Mesothelial cell of epicardium (in vitro differentiated cells): ENCODE measurements around the gene SETD1B. TPM values are rescaled to one million over a fixed set of nuclear protein-coding genes. Genes with fewer than 3 reads are reported as not detected.
"Not testable (repeated sequence)": the region's sequence is repeated elsewhere in the genome, so short reads cannot be mapped to it uniquely, and the experiment has no call there.

Experiments used
- DNase-seq, 2 experiments: peaks; one replicate each; pipeline ENCODE4 v3.0.0; 2021; ENCODE audit warnings: low spot score in 2 of 2; ENCODE audit not compliant: unreplicated experiment in 2 of 2
- H3K27ac Mint-ChIP-seq: 2 replicates; pipeline ENCODE4 v1.8.0; 2021; ENCODE audit warnings: mixed read lengths
- H3K27me3 Mint-ChIP-seq: 2 replicates; pipeline ENCODE4 v1.8.0; 2021; ENCODE audit warnings: low read depth, mixed read lengths
- H3K36me3 Mint-ChIP-seq: 2 replicates; pipeline ENCODE4 v1.8.0; 2021; ENCODE audit warnings: mixed read lengths
- H3K4me1 Mint-ChIP-seq: 2 replicates; pipeline ENCODE4 v1.8.0; 2021; ENCODE audit warnings: mixed read lengths
- H3K4me3 Mint-ChIP-seq: 2 replicates; pipeline ENCODE4 v1.8.0; 2021; ENCODE audit warnings: mild to moderate bottlenecking, moderate library complexity, mixed read lengths
- H3K9me3 Mint-ChIP-seq: 2 replicates; pipeline ENCODE4 v1.8.0; 2021; ENCODE audit warnings: mixed read lengths
- total RNA-seq: library from RNA; stranded (reverse); gene quantifications from 3 replicates; pipeline ENCODE4 v1.2.1, GENCODE V29; 2021
- TF ChIP-seq, protein P1 (sequence below): fragments of 200-600 bp; sonication (generic); IDR thresholded peaks from one replicate; pipeline ENCODE4 v1.5.0; 2021; ENCODE audit warnings: antibody characterized with exemption; ENCODE audit not compliant: unreplicated experiment

Gene SETD1B
- total RNA-seq, 1 donor from 2014 or later: 27.2 TPM

DNA sequence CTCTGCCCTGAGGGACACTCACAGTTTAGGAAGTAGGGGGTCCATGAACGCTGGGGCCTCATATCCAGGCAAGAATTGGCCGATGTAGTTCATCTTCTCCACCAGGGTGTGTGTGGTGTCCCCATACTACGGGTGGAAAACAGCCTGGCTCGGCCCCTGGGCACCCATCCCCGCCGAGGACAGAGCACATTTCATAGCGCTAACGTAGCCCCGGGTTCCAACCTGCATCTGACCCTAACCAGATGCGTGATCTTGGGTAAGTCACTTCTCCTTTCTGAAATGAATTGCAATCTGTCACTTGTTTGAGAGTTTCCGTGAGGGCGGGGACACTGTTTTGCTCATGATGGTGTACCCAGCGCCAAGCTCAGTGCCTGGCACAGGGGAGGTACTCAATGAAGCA, 45.9 kb downstream of the SETD1B start:
- Mint-ChIP-seq H3K4me1 (no peaks in the 10 kb centered on the region), H3K27ac (no peak overlapping the region), H3K4me3 (no peak overlapping the region), H3K9me3 (no peaks in the 10 kb centered on the region), H3K36me3 (no peaks in the 10 kb centered on the region), H3K27me3 (no peaks in the 10 kb centered on the region)
- TF ChIP-seq, protein P1, sequence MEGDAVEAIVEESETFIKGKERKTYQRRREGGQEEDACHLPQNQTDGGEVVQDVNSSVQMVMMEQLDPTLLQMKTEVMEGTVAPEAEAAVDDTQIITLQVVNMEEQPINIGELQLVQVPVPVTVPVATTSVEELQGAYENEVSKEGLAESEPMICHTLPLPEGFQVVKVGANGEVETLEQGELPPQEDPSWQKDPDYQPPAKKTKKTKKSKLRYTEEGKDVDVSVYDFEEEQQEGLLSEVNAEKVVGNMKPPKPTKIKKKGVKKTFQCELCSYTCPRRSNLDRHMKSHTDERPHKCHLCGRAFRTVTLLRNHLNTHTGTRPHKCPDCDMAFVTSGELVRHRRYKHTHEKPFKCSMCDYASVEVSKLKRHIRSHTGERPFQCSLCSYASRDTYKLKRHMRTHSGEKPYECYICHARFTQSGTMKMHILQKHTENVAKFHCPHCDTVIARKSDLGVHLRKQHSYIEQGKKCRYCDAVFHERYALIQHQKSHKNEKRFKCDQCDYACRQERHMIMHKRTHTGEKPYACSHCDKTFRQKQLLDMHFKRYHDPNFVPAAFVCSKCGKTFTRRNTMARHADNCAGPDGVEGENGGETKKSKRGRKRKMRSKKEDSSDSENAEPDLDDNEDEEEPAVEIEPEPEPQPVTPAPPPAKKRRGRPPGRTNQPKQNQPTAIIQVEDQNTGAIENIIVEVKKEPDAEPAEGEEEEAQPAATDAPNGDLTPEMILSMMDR: no peak
- DNase-seq: no peak

DNA sequence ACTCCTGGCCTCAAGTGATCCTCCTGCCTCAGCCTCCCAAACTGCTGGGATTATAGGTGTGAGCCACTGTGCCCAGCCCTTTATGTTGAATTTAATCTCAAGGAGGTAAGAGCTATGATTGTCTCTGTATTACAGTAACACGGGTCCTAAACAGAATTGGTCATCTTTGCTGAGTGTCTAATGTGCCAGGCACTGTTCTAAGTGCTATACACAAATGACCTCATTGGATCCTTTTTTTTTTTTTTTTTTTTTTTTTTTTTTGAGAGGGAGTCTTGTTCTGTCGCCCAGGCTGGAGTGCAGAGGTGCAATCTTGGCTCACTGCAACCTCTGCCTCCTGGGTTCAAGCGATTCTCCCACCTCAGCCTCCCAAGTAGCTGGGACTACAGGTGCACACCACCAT, 48.6 kb downstream of the SETD1B start:
- not testable (repeated sequence) for H3K9me3 Mint-ChIP-seq, H3K4me1 Mint-ChIP-seq, H3K36me3 Mint-ChIP-seq, H3K4me3 Mint-ChIP-seq, H3K27ac Mint-ChIP-seq, DNase-seq, H3K27me3 Mint-ChIP-seq

DNA sequence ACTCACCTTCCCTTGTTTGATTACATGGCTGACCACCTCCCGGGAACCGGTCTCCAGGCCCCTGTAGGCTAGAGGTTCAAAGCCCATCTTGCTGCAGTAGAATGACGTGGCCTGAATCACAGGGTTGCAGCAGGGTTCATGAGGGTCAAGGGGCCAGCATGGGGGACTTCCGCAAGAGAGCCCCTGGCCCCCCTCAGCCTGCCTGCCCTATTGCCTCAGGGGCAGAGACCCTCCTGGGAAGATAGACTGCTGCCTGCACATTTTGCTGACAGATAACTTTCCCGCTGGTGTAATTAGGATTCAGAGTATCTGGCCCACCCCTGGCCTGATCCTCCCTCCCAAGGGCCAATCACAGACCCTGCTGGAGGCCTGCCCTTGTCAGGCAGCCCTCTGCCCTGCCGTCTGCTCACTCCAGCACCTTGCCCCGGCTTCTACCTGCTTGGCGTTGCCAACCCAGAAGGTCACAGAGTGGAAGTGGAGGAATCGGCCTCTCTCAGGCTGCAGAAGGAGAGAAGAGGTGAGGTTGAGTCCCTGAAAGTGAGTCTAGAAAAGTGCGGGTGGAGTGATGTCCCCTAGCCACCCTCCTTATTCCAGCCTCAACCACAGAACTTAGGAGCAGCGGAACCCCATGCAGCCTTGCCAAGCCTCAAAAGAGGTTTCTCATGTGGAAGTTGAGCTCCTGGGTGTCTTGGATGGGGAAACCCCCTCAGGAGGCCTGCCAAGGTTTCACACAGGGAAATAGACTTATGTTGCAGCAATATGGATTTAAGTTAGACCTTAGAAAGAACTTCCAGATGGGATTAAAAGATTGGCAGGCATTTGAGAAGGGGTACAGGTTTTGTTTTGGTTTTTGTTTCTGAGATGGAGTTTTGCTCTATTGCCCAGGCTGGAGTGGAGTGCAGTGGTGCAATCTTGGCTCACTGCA, 53.8 kb downstream of the SETD1B start:
- Mint-ChIP-seq H3K27me3 (no peaks in the 10 kb centered on the region), H3K4me1 (peaks cover 20% of the 10 kb centered on the region), H3K27ac (no peak overlapping the region), H3K36me3 (no peaks in the 10 kb centered on the region), H3K4me3 (no peak overlapping the region), H3K9me3 (no peaks in the 10 kb centered on the region)
- TF ChIP-seq, protein P1: no peak
- DNase-seq: no peak

DNA sequence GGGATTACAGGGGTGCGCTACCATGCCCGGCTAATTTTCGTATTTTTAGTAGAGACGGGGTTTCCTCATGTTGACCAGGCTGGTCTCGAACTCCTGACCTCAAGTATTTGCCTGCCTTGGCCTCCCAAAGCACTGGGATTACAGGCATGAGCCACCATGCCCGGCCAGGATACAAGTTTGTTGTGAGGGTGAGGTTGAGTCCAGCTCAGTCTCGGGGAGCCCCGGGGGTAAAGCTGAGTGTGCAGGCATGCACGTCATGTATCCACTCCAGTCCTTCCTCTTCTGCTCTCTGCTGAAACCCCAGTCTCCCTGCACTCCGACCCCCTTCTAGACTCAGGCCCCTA, 54.5 kb downstream of the SETD1B start:
- TF ChIP-seq, protein P1: no peak
- no peak overlapping the region for H3K4me3 Mint-ChIP-seq
- peaks cover 23% of the 10 kb centered on the region for H3K4me1 Mint-ChIP-seq
- no peak for DNase-seq
- H3K36me3 Mint-ChIP-seq: no peaks in the 10 kb centered on the region
- H3K27ac Mint-ChIP-seq: no peak overlapping the region
- H3K9me3 Mint-ChIP-seq: no peaks in the 10 kb centered on the region
- H3K27me3 Mint-ChIP-seq: no peaks in the 10 kb centered on the region

DNA sequence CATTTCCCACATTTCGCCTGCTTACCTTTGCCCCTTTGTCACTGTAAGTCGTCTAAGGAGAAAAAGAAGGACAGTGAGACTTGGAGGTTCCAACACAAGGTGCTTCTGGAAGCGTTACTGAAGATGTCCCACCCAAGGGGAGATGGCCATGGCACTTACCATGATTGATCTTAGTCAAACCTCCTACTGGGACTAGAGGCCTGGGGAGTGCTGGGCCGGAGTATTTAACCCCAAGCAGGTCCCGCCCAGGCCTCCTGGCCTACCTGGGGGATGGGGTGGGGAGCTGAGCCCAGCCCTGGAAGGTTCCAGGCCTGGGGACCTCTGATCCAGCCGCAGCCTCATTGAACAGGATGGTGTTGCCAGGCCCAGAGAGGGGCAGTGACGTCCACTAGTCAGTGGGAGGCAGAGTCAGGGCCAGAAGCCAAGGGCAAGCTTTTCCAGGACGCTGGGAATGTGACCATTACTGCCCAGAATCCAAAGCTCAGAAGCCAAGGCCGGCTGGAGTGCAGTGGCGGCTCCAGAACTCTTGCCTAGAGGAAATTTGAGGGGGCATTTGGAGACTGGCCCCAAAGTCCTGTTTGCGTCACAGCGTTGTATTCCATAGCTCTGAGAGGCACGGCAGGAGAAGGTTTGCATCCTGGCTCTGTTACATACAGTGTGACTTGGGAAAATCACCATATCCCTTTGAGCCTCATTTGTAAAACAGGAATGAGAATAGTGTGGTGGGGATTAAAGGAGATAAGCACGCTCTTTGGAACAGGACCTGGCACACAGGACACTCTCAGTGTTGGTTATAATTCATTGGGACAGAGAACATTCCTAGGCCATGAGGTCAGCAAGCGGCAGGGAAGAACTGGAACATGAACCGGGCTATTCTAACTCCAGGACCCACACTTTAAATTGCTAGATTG, 55.1 kb downstream of the SETD1B start, which contains the start of gene HPD:
Gene HPD, minus strand, starts transcription at position 198 of the 911 bp plus-strand sequence. Its CDS starts 36 bp downstream, at position 162.
- Mint-ChIP-seq H3K27me3 (no peaks in the 10 kb centered on the region), H3K36me3 (no peaks in the 10 kb centered on the region), H3K4me1 (peaks cover 24% of the 10 kb centered on the region), H3K4me3 (no peak within 1 kb of the TSS), H3K27ac (peak within 1 kb of the TSS; percentile 24), H3K9me3 (no peaks in the 10 kb centered on the region)
- no peak for DNase-seq
- TF ChIP-seq, protein P1: no peak

DNA sequence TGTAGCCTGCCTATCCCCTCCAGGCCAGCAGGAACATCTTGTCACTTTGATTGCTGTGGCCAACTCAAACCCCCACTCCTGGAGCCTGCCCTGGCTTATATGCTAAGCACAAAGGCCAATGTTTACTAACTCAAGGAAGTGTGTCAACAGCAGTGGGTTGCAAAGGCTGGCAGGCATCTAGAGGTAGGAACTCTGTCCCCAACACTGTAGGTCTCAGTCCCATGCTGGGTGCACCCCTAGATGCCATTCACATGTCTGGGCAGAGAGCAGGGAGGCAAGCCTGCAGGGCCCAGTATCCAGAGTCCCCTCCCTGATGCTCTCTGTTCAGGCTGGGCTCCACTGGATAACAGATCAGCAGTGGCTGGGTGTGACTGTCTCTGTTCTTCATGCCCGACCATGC, 56.4 kb downstream of the SETD1B start:
- Mint-ChIP-seq H3K4me1 (peaks cover 24% of the 10 kb centered on the region), H3K27me3 (no peaks in the 10 kb centered on the region), H3K36me3 (no peaks in the 10 kb centered on the region), H3K4me3 (no peak overlapping the region), H3K9me3 (no peaks in the 10 kb centered on the region), H3K27ac (no peak overlapping the region)
- TF ChIP-seq, protein P1: no peak
- DNase-seq: no peak

DNA sequence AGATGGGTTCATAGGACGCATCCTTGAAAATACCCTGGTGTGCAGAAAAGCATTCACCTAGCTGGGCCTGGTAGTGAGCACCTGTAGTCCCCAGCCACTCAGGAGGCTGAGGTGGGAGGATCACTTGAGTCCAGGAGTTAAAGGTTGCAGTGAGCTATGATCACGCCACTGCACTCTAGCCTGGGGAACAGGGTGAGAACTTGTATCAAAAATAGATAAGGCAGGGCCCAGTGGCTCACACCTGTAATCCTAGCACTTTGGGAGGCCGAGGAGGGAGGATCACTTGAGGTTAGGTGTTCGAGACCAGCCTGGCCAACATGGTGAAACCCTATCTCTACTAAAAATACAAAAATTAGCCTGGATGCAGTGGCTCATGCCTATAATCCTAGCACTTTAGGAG, 56.9 kb downstream of the SETD1B start:
- not testable (repeated sequence) for H3K27ac Mint-ChIP-seq, DNase-seq, H3K27me3 Mint-ChIP-seq, H3K36me3 Mint-ChIP-seq, H3K9me3 Mint-ChIP-seq, H3K4me3 Mint-ChIP-seq
- peaks cover 24% of the 10 kb centered on the region for H3K4me1 Mint-ChIP-seq
